HG03108 (cell line): ENCODE data around the gene FBXO15.

Source experiments
- ATAC-seq: cut with Tn5 transposase; IDR thresholded peaks from one replicate; pipeline ENCODE4 v1.9.1; 2021; ENCODE audit warnings: moderate library complexity; ENCODE audit not compliant: unreplicated experiment

Gene FBXO15

DNA sequence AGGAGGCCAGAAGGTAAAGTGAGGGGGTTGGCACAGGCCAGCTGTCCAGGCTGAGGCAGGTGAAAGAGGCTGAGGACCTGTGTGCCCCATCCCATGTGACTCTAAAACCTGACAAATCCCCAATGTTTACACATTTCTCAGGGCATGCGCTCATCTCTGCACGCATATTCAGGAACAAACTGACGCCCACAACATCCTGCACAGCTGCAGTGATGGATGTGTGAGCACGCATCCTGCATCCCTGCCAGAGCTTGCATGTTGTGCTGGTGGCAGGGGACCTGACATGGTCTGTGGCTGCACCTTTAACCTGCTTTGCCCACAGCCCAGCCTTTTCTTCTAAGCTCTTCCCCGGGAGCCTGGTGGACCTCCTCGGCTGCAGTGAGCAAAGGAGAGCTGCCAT, 83.1 kb downstream of the FBXO15 start:
- no peak for ATAC-seq

DNA sequence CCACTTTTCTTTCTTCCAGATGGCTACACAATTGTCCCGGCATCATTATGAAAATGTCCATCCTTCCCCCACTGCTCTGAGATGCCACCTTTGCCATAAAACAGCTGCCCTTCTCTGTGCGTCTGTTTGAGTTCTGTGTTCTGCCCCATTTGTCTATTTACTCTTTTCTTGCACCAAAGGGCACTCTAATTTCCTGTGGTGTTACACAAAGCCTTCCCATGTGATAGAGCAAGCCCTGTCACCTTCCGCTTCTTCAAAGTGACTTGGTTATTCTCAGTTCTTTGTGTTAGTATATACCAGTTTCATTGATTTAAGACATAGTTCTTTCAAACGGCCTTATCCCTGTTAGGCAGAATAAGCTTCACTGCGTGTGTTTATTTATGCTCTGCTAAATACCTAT, 84.1 kb downstream of the FBXO15 start:
- ATAC-seq, result no peak

DNA sequence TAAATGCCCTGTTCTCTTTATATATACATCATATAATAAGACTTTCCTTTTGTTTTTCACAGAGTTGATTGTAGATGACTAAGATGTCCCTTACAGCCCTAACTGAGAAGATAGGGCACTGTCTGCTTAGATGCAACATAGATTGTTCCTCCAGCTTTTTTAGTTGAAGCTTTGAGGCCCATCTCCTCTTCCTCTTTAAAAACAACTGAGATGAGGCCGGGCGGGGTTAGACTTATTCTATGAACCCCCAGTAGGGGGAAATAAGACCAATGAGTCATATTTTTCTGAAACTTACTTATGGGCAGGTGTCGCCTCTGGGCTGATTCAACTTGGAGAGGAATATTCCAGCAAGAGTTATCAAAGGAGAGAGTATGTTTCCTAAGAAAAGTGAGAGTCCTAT, 84.6 kb downstream of the FBXO15 start:
- ATAC-seq, result peak; percentile 66

DNA sequence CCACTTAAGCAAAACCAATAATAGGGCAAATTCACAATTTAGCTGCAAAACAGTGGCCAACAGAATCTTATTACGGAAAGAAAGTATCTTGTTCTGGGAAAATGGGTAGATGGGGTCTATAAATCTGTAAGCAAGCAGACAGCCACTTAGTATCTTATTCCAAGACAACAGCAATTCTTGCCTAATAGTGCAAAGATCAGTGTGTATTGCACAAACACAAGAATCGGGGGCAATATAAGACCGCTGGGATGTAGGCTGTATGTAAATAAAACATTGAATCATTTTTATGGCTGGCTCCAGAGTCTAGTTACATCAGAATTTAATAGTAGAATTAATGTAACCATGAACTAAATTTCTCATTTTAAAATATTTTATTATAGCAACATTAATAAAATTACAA, 85.6 kb downstream of the FBXO15 start:
- no peak for ATAC-seq

DNA sequence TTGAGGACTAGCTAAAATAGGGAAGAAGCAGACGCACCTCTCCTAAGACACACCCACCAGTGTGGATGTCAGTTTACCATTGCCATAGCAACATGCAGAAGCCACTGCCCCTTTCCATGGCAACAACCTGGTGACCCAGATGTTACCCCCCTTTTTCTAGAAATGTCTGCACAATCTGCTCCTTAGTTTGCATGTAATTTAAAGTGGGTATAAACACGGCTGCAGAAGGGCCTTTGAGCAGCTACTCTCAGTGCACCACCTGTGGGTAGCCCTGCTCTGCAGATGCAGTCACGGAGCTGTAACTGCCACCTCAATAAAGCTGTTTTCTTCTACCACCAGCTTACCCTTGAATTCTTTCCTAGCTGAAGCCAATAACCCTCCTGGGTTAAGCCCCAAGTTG, 87.1 kb downstream of the FBXO15 start:
- no peak for ATAC-seq

DNA sequence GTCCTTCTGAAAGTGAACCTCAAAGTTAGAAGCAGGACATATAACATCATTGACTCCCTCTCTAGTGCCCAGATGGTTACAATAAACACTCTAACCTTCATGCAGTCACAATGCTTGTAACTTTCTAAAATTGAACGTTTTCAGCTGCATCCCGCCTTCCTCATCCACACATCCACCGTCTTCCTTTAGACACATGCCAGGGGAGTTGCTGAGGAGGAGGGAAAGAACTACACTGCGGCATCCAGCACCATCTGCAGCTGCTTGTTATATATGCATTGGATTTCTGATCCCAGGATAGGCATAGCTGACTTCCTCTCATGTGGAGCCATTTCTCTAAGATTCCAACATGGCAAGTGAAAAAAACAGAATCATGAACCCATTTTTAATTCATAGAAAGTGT, 96.8 kb downstream of the FBXO15 start:
- ATAC-seq, result no peak

DNA sequence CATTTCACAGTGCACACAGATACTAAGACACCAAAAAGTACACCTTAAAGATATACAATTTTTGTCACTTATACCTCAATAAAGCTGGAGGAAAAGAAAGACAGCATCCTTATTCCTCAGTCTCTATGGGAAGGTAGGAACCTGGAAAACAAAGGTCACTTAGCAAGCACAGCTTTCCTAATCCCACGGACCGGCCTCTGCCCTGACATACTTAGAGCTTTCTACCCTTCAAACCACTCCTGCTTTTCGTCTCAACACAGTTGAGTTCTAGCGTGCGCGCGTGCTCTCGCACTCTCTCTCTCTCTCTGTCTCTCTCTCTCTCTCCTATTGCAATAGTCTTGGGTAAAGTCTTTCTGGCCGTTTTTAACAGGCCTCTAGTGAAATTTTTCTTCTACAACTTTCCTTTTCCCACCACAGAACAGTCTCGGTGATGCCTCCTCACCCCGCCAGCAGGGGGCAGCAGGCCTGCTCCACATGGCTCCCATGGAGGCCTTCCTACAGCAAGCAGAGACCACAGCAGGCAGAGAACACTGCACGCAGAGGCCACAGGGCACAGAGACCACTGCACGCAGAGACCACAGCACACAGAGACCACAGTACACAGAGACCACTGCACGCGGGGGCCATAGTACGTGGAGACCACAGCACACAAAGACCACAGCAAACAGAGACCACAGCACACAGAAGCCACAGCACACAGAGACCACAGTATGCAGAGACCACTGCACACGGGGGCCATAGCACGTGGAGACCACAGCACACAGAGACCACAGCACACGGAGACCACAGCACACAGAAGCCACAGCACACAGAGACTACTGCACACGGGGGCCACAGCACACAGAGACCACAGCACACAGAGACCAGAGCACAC, 106.9 kb downstream of the FBXO15 start:
- peak; percentile 68 for ATAC-seq

DNA sequence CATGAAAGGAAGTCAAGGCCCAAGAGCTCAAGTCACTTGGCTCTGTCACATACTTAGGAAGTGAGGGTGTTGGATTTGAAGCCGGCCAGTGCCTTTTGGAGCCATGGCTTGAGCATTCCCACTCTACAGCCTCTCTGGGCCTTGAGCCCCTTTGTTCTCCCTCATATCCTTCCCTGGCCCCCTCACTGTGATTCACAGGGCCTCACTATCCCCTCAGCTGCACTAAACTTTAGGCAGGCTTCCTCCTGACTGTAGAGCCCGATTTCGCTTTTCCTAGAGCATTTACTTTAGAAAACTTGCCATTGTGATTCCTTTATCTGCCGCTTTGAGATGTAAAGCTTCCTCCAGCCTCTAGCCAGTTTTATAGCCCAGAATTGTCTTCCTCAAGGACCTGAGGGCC, 107.6 kb downstream of the FBXO15 start:
- ATAC-seq, result no peak

DNA sequence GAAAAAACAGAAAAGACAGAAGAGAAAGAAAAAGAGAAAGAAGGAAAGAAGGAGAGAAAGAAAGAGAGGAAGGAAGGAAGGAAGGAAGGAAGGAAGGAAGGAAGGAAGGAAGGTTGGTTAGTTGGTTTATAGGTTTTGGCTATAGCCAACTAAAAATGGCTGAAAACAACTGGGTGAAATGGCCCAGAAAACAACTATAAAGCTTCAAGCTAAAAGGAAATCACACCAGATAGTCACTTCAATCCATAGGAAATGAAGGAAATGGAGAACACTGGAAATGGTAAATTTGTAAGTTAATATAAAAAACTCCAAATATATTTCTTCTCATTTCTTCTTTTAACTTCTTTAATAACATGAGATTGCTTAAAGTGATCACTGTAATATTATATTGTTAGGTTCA, 118.5 kb downstream of the FBXO15 start:
- ATAC-seq, result no peak
